ENCODE results near the gene TANC1.

TANC1 gene

DNA sequence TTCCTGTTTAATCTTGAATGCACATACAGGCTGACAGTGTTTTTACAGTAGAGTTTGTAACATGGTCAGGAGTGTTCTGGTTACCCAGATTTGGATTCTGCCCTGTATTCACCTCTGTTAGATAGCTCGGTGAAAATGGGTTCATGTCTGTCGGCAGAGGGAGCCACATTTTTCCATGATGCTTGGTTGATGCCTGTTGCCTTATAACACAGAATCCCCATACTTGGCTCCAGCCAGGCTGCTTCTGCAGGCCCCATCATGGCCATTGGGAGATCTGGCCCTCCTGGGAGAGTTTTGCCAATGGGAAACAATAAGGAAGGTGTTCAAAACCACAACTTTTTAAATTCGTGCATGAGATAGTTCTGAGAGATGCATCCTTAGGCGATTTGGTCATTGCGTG lies 240.0 kb downstream of the TANC1 start:
- TF ChIP-seq SIN3A (IDR thresholded peaks at IDR 0.05; ENCODE audit: borderline replicate concordance, insufficient read depth, low read length) = no peak
- TF ChIP-seq TAF1 (IDR thresholded peaks at IDR 0.05; ENCODE audit: borderline replicate concordance, insufficient read depth, low read length) = no peak
- no peak for TF ChIP-seq POLR2AphosphoS5 (IDR thresholded peaks at IDR 0.05; ENCODE audit: low read depth, low read length)
- no peak for TF ChIP-seq FOXP2 (optimal IDR thresholded peaks at IDR 0.05; ENCODE audit: borderline replicate concordance, extremely low read depth, extremely low read length, insufficient read depth)
- TF ChIP-seq, protein P1, sequence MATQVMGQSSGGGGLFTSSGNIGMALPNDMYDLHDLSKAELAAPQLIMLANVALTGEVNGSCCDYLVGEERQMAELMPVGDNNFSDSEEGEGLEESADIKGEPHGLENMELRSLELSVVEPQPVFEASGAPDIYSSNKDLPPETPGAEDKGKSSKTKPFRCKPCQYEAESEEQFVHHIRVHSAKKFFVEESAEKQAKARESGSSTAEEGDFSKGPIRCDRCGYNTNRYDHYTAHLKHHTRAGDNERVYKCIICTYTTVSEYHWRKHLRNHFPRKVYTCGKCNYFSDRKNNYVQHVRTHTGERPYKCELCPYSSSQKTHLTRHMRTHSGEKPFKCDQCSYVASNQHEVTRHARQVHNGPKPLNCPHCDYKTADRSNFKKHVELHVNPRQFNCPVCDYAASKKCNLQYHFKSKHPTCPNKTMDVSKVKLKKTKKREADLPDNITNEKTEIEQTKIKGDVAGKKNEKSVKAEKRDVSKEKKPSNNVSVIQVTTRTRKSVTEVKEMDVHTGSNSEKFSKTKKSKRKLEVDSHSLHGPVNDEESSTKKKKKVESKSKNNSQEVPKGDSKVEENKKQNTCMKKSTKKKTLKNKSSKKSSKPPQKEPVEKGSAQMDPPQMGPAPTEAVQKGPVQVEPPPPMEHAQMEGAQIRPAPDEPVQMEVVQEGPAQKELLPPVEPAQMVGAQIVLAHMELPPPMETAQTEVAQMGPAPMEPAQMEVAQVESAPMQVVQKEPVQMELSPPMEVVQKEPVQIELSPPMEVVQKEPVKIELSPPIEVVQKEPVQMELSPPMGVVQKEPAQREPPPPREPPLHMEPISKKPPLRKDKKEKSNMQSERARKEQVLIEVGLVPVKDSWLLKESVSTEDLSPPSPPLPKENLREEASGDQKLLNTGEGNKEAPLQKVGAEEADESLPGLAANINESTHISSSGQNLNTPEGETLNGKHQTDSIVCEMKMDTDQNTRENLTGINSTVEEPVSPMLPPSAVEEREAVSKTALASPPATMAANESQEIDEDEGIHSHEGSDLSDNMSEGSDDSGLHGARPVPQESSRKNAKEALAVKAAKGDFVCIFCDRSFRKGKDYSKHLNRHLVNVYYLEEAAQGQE (IDR thresholded peaks at IDR 0.05; ENCODE audit: insufficient read depth in 1 of 2, low read depth in 2 of 2, low read length in 2 of 2) = no peak

DNA sequence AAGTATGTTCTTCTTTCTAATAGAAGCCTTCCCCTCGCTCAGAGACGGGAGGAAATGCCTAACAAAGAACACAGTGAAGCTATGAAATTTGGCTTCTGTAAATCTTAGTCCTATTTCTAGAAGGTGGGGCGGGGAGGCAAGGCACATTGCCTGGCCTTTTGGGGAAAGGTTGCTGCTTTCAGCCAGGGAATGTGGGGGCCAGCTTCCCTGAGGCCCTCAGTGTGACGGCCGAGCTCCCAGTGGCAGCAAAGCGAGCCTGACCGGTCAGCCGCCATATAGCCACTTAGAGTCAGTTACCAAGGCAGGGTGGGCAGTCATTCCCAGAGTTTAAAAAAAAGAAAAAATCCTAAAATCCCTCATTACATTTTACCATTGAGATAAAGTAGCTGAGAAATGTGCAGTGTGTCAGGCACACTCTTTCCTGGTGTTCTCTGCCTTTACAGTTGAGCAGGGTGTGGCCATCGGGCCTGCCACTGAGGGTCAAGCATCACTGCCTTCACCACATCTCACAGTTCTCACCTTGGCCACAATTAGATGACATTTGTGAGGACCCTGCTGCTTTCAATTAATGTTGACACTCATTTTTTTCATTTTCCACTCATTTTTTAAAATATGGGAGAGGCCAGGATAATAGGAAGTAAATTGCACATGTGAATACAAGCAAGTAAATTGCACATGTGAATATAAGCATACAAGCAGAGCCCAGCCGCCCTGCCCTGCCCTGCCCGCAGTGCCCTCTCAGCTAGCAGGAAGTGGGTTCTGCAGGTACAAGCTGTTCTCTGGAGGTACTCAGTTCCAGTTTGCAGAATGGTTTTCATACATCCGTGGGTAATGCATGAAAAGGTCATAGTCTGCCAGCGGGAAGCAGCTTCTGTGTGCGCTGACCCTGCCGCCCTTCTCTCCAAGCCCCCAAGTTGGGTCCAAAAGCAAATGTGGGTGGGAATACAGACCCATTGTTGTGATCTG lies 241.2 kb downstream of the TANC1 start:
- TF ChIP-seq, protein P1 (IDR thresholded peaks at IDR 0.05; ENCODE audit: insufficient read depth in 1 of 2, low read depth in 2 of 2, low read length in 2 of 2) = no peak
- TF ChIP-seq TAF1 (IDR thresholded peaks at IDR 0.05; ENCODE audit: borderline replicate concordance, insufficient read depth, low read length) (no peak), POLR2AphosphoS5 (IDR thresholded peaks at IDR 0.05; ENCODE audit: low read depth, low read length) (no peak), FOXP2 (optimal IDR thresholded peaks at IDR 0.05; ENCODE audit: borderline replicate concordance, extremely low read depth, extremely low read length, insufficient read depth) (no peak), SIN3A (IDR thresholded peaks at IDR 0.05; ENCODE audit: borderline replicate concordance, insufficient read depth, low read length) (no peak)

DNA sequence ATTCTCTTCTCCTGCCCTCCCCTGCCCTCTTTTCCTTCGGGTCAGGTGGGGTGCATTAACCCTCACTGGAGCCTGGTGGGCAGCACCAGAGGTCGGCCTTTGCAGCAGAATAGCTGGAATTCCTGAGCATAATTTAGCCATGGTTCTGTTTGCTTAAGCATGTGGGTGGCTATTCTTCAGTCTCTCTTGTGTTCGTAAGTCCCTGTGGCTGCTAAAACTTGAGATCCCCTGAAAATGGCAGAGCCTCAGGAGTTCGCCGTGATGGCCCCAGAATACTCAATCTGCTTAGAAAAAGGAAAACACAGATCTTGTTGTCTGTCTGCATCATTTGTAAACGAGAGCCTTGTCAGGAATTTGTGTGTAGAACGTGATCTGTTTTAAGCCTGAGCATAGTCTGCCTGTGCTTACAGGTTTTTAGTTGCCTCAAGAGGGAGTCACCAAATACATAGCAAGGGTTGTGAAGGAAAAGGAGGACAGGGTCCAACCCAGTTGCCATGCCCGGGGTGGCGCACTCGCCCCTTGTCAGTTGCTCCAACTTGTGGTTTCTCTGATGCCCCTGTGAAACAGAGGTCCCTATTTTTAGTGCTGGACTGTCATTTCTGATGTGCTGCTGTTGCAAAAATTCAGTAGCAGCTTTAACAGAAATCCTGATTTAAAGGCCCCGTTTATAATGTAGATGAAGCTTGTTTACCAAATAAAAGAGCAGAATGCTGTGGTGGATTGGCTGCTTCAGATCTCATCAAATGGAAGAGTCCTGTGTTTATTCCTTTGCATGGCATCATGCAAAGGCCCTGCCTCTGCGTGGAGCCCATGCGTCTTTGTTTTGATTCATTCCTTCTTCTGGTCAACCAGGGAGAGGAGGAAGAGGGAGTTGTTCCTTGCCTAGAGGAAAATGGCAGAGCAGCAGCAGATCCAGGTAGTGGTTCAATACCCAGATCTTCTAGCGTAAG lies 243.3 kb downstream of the TANC1 start:
- TF ChIP-seq SIN3A (IDR thresholded peaks at IDR 0.05; ENCODE audit: borderline replicate concordance, insufficient read depth, low read length) (no peak), FOXP2 (optimal IDR thresholded peaks at IDR 0.05; ENCODE audit: borderline replicate concordance, extremely low read depth, extremely low read length, insufficient read depth) (no peak), POLR2AphosphoS5 (IDR thresholded peaks at IDR 0.05; ENCODE audit: low read depth, low read length) (no peak), TAF1 (IDR thresholded peaks at IDR 0.05; ENCODE audit: borderline replicate concordance, insufficient read depth, low read length) (no peak)
- TF ChIP-seq, protein P1 (IDR thresholded peaks at IDR 0.05; ENCODE audit: insufficient read depth in 1 of 2, low read depth in 2 of 2, low read length in 2 of 2) = no peak

DNA sequence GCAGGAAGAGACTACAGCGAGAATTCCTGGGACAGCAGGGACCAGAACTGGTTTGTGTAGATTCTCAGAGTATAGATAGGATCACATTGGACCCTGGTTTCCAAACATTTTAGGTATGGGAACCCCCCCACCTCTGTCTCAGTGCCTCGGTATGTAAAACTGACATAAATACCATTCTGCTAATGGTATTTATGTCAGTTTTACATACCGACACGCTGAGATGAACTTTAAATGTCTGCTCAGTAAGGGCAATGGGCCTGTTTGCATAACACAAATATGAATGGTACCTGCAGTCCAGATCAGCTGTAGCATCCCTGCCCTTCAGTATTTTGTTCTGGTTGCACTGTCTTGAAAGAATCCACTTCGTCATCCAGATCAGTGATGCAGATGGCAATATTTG lies 244.9 kb downstream of the TANC1 start:
- TF ChIP-seq FOXP2 (optimal IDR thresholded peaks at IDR 0.05; ENCODE audit: borderline replicate concordance, extremely low read depth, extremely low read length, insufficient read depth) = no peak
- no peak for TF ChIP-seq TAF1 (IDR thresholded peaks at IDR 0.05; ENCODE audit: borderline replicate concordance, insufficient read depth, low read length)
- TF ChIP-seq, protein P1 (IDR thresholded peaks at IDR 0.05; ENCODE audit: insufficient read depth in 1 of 2, low read depth in 2 of 2, low read length in 2 of 2) = no peak
- TF ChIP-seq SIN3A (IDR thresholded peaks at IDR 0.05; ENCODE audit: borderline replicate concordance, insufficient read depth, low read length) = no peak
- TF ChIP-seq POLR2AphosphoS5 (IDR thresholded peaks at IDR 0.05; ENCODE audit: low read depth, low read length) = no peak

Measured in PFSK-1 (cell line).